Mucosa of rectum (tissue), 2 donors: ENCODE measurements around the gene FCGR3A.
A peak's percentile ranks its signal among the peaks of the same experiment; 100 is the strongest.

ENCODE experiments used
- H3K27ac ChIP-seq, 2 donors: one replicate each; pipeline ENCODE4 v1.7.0; 2013; ENCODE audit warnings: inconsistent platforms in 2 of 2, low read depth in 2 of 2, low read length in 2 of 2
- H3K27me3 ChIP-seq, 2 donors: one replicate each; pipeline ENCODE4 v1.7.0; 2013; ENCODE audit warnings: low read length in 2 of 2; ENCODE audit not compliant: control insufficient read depth in 2 of 2, insufficient read depth in 2 of 2
- H3K36me3 ChIP-seq, 2 donors: one replicate each; pipeline ENCODE4 v1.7.0; 2013; ENCODE audit warnings: low read length in 2 of 2; ENCODE audit not compliant: control insufficient read depth in 2 of 2, insufficient read depth in 2 of 2
- H3K4me1 ChIP-seq, 2 donors: one replicate each; pipeline ENCODE4 v1.7.0; 2013; ENCODE audit warnings: low read length in 2 of 2, mild to moderate bottlenecking in 1 of 2; ENCODE audit not compliant: control insufficient read depth in 2 of 2, insufficient read depth in 2 of 2
- H3K4me3 ChIP-seq, 2 donors: one replicate each; pipeline ENCODE4 v1.7.0; 2013; ENCODE audit warnings: low read length in 2 of 2
- H3K9ac ChIP-seq, 2 donors: one replicate each; pipeline ENCODE4 v1.7.0; 2013; ENCODE audit warnings: low read length in 2 of 2, low read depth in 1 of 2, mild to moderate bottlenecking in 1 of 2
- H3K9me3 ChIP-seq, 2 donors: one replicate each; pipeline ENCODE4 v1.7.0; 2013; ENCODE audit warnings: low read length in 2 of 2; ENCODE audit not compliant: control insufficient read depth in 2 of 2
- donor health status: healthy.
- donor health status: Normal muscosa, but diverticular disease.

The FCGR3A gene

GRCh38 chr1:161501234-161501633, 48.4 kb downstream of the FCGR3A start:
- H3K9me3 ChIP-seq: no peaks in the 10 kb centered on the region
- no peaks in the 10 kb centered on the region for H3K27me3 ChIP-seq
- no peaks in the 10 kb centered on the region for H3K36me3 ChIP-seq
- H3K4me3 ChIP-seq: no peak overlapping the region
- no peak overlapping the region for H3K27ac ChIP-seq
- H3K9ac ChIP-seq: no peak overlapping the region
- no peaks in the 10 kb centered on the region for H3K4me1 ChIP-seq

DNA sequence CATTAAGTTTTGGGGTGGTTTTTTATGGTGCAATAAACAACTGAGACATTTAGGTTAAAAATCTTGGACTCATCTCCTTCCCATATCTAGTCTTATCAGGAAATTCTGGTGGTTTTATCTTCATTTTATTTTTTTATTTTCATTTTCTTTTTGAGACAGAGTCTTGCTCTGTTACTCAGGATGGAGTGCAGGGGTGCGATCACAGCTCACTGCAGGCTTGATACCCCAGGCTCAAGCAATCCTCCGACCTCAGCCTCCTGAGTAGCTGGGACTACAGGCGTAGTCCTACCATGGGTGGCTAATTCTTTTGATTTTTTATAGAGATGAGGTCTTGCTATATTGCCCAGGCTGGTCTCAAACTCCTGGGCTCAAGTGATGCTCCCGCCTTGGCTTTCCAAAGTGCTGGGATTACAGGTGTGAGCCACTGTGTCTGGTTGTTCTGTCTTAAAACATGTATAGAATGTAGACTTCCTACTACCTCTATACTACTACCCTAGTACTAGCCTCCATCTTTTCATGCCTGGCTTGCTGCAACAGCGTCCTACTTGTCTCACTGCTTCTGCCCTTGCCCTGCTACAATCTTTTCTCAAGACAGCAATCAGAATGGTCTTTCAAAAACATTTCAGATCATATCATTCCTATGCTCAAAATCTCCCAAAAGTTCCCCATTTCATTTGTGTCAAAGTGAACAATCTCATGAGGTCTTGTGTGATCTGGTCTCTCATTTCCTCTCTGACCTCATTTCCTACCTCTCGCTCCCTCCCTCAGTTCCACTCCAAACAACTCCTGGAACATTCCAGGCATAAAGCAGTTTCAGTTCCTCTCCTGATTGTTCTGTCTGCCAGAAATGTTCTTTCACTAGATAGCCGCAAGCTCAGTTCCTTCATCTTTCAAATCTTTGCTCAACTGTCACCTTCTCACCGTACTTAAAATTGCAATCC, 50.2 kb downstream of the FCGR3A start:
- Histone ChIP-seq H3K27ac (peak overlapping the region in 1 of 2 donors; percentile 35), H3K9ac (no peak overlapping the region), H3K36me3 (no peaks in the 10 kb centered on the region)

GRCh38 chr1:161498646-161499045, 51.0 kb downstream of the FCGR3A start:
- Histone ChIP-seq H3K27ac (no peak overlapping the region), H3K9ac (no peak overlapping the region), H3K4me1 (no peaks in the 10 kb centered on the region)

More for the DNA sequence above, 50.2 kb downstream of the FCGR3A start:
- Histone ChIP-seq H3K9me3 (no peaks in the 10 kb centered on the region), H3K4me1 (no peaks in the 10 kb centered on the region), H3K27me3 (peaks cover 0 to 3% of the 10 kb centered on the region in 2 donors), H3K4me3 (no peak overlapping the region)

DNA sequence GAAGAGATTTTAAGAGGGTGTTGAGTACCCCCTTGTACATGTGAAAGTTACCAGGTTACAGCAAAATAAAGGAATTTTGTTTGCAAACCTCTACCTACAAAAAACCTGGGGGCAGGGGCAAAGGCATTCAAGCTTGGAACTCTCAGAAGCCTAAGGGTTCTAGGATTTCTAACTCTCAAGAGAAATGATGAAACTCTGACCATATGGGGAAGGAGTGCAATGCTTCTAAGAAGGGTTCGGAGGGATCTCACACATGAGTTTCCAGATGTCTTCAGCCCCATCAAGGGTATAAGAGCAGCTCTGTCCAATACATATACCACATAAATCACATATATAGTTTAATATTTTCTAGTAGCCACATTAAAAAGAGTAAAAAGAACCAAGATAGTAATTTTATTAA, 51.7 kb downstream of the FCGR3A start:
- H3K9ac ChIP-seq: no peak overlapping the region
- no peak overlapping the region for H3K4me3 ChIP-seq
- no peak overlapping the region for H3K27ac ChIP-seq
- no peaks in the 10 kb centered on the region for H3K9me3 ChIP-seq
- no peaks in the 10 kb centered on the region for H3K36me3 ChIP-seq
- H3K4me1 ChIP-seq: no peaks in the 10 kb centered on the region
- H3K27me3 ChIP-seq: peaks cover 0 to 7% of the 10 kb centered on the region in 2 donors

More at GRCh38 chr1:161498646-161499045, 51.0 kb downstream of the FCGR3A start:
- Histone ChIP-seq H3K27me3 (peaks cover 0 to 3% of the 10 kb centered on the region in 2 donors), H3K36me3 (no peaks in the 10 kb centered on the region), H3K9me3 (no peaks in the 10 kb centered on the region), H3K4me3 (no peak overlapping the region)

DNA sequence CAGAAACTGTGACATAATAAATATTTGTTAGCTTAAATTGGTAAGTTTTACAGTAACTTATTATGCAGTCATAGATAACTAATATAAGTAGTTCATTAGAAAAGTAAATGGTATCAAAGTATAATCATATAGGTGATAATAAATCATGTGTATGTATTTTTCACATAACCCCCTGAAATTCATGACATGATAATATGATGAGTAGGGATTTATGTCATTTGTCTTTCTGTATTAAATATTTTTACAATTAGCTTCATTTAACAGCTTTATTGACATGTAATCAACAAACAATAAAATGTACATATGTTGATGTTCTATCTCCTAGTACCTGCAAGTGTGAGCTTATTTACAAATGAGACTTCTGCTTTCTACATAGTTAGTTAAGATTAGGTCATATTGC, 54.1 kb downstream of the FCGR3A start:
- no peaks in the 10 kb centered on the region for H3K36me3 ChIP-seq
- no peak overlapping the region for H3K9ac ChIP-seq
- peaks cover 0 to 2% of the 10 kb centered on the region in 2 donors for H3K4me1 ChIP-seq
- H3K27me3 ChIP-seq: peaks cover 2 to 12% of the 10 kb centered on the region in 2 donors
- no peak overlapping the region for H3K27ac ChIP-seq
- H3K9me3 ChIP-seq: no peaks in the 10 kb centered on the region
- no peak overlapping the region for H3K4me3 ChIP-seq

DNA sequence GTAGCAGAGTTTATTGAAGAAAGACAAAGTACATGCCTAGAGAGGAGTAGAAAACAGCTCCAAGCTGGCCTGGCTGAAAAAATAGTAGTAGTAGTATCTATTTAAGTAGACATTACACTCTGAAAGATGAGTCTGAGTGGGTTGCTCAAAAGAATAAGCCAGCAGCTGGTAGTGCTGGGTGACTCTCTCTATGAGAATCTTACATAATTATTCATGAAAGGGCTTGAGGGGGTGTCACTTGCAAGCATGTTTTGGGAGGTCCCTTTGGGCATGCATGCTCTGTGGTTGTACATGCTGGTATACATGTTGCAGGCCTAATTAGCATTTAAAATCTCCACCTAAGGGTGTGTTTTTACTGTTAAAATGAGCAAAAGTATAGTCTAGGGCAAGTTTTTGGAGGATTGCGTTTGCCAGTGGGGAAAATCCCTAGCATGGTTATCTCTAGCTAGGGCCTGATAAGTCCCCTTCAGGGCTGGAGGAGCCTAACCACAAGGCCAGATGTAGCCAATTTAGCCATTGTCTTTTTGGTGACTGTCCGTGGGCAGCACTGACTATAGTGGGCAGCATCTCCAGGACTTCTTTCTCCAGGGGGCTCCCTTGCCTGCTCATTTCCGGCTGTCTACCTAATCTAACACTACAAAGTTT, 55.4 kb downstream of the FCGR3A start:
- Histone ChIP-seq H3K4me3 (no peak overlapping the region), H3K9me3 (no peaks in the 10 kb centered on the region), H3K27me3 (peaks cover 2 to 12% of the 10 kb centered on the region in 2 donors), H3K9ac (no peak overlapping the region), H3K27ac (no peak overlapping the region), H3K4me1 (peaks cover 0 to 2% of the 10 kb centered on the region in 2 donors), H3K36me3 (no peaks in the 10 kb centered on the region)

GRCh38 chr1:161492827-161493226, 56.8 kb downstream of the FCGR3A start:
- H3K36me3 ChIP-seq: no peaks in the 10 kb centered on the region
- no peaks in the 10 kb centered on the region for H3K9me3 ChIP-seq
- H3K4me3 ChIP-seq: no peak overlapping the region
- H3K27me3 ChIP-seq: peaks cover 2 to 15% of the 10 kb centered on the region in 2 donors
- no peak overlapping the region for H3K27ac ChIP-seq
- no peak overlapping the region for H3K9ac ChIP-seq
- H3K4me1 ChIP-seq: peaks cover 0 to 2% of the 10 kb centered on the region in 2 donors
